ENCODE results near the gene LARGE1.
A peak's percentile ranks its signal among the peaks of the same experiment; 100 is the strongest.

Gene LARGE1

GRCh38 chr22:33920197-33920540 lies at the start of gene LARGE1:
Gene LARGE1, minus strand, starts transcription at chr22:33920476.
- DNase-seq: no peak

GRCh38 chr22:33969045-33969444 lies 48.8 kb upstream of the LARGE1 start:
- DNase-seq: no peak

GRCh38 chr22:33964121-33964520 lies 43.8 kb upstream of the LARGE1 start:
- DNase-seq: no peak

- no peak for DNase-seq
Measured at GRCh38 chr22:33962409-33962808, 42.1 kb upstream of the LARGE1 start.

GRCh38 chr22:33958741-33959140 lies 38.5 kb upstream of the LARGE1 start:
- no peak for DNase-seq

GRCh38 chr22:33957086-33957485 lies 36.8 kb upstream of the LARGE1 start:
- DNase-seq: no peak

- no peak for DNase-seq
Measured at GRCh38 chr22:33952776-33953175, 32.5 kb upstream of the LARGE1 start.

- no peak for DNase-seq
Measured at GRCh38 chr22:33940741-33941140, 20.5 kb upstream of the LARGE1 start.

GRCh38 chr22:33932997-33933396 lies 12.7 kb upstream of the LARGE1 start:
- DNase-seq: no peak

- no peak for DNase-seq
Measured at GRCh38 chr22:33931406-33931805, 11.1 kb upstream of the LARGE1 start.

- DNase-seq: no peak
Measured at GRCh38 chr22:33927752-33928151, 7.5 kb upstream of the LARGE1 start.

GRCh38 chr22:33925194-33925593 lies 4.9 kb upstream of the LARGE1 start:
- DNase-seq: no peak

- peak; percentile 43 for DNase-seq
Measured at GRCh38 chr22:33923660-33924246, 3.5 kb upstream of the LARGE1 start.

GRCh38 chr22:33923033-33923432 lies 2.8 kb upstream of the LARGE1 start:
- DNase-seq: no peak

- no peak for DNase-seq
Measured at GRCh38 chr22:33922349-33922681, 2.0 kb upstream of the LARGE1 start.

- DNase-seq: peak; percentile 19
Measured at GRCh38 chr22:33921525-33922348, 1.5 kb upstream of the LARGE1 start.

GRCh38 chr22:33920927-33921524 lies 750 bp upstream of the LARGE1 start:
- peak; percentile 87 for DNase-seq

GRCh38 chr22:33919391-33920196 lies 682 bp downstream of the LARGE1 start:
- DNase-seq: no peak

GRCh38 chr22:33918676-33919365 lies 1.5 kb downstream of the LARGE1 start:
- no peak for DNase-seq

GRCh38 chr22:33917744-33918406 lies 2.4 kb downstream of the LARGE1 start:
- DNase-seq: no peak

- no peak for DNase-seq
Measured at GRCh38 chr22:33914699-33915098, 5.6 kb downstream of the LARGE1 start.

GRCh38 chr22:33914131-33914530 lies 6.1 kb downstream of the LARGE1 start:
- no peak for DNase-seq

All from CD4-positive, alpha-beta T cell treated with Interleukin-21 for 1 hour (primary cell).